K562 (cell line): Measurements from ENCODE around the gene BCAP31. TPM values are rescaled to one million over a fixed set of nuclear protein-coding genes. Genes with fewer than 3 reads are reported as not detected.

Source experiments
- CBX2 ChIP-seq: fragments of 200-600 bp; sonication (generic); IDR thresholded peaks from one replicate; pipeline ENCODE4 v1.6.1; 2012; ENCODE audit warnings: mild to moderate bottlenecking, low read length, inconsistent platforms; ENCODE audit not compliant: insufficient read depth, poor library complexity, severe bottlenecking
- CHD2 ChIP-seq: IDR thresholded peaks from 2 replicates; pipeline ENCODE4 v1.6.1; 2011; ENCODE audit warnings: low read depth, low read length
- ETV1 ChIP-seq: fragments of 450-650 bp; conservative IDR thresholded peaks from 2 replicates; pipeline ENCODE4 v1.6.1; 2016; ENCODE audit warnings: missing genetic modification characterization, control low read depth, low read depth, missing compliant biosample characterization
- HCFC1 ChIP-seq: IDR thresholded peaks from 2 replicates; pipeline ENCODE4 v1.6.1; 2012; ENCODE audit warnings: low read depth, low read length, improper control_type of control experiment
- KHSRP ChIP-seq: fragments of 450-650 bp; IDR thresholded peaks from 2 replicates; pipeline ENCODE4 v1.6.1; 2017
- KLF10 ChIP-seq: fragments of 250-450 bp; sonication (Bioruptor Pico); IDR thresholded peaks from 2 replicates; pipeline ENCODE4 v1.6.1; 2021; ENCODE audit warnings: matching md5 sums
- MXI1 ChIP-seq: IDR thresholded peaks from 2 replicates; pipeline ENCODE4 v1.6.1; 2011; ENCODE audit warnings: low read depth, mild to moderate bottlenecking, improper control_type of control experiment, low read length
- PHTF2 ChIP-seq: fragments of 250-450 bp; sonication (Bioruptor Pico); IDR thresholded peaks from 2 replicates; pipeline ENCODE4 v1.5.0; 2021; ENCODE audit warnings: mild to moderate bottlenecking
- POLR2G ChIP-seq: fragments of 200-400 bp; formaldehyde crosslinking; IDR thresholded peaks from 2 replicates; pipeline ENCODE4 v1.6.1; 2017; ENCODE audit warnings: low read depth, mild to moderate bottlenecking, antibody characterized with exemption, low read length, moderate library complexity
- RNF2 ChIP-seq: sonication (generic); IDR thresholded peaks from 2 replicates; pipeline ENCODE4 v1.6.1; 2016
- SPI1 ChIP-seq: IDR thresholded peaks from 2 replicates; pipeline ENCODE4 v1.6.1; 2011; ENCODE audit warnings: low read depth, low read length, control low read depth, borderline replicate concordance
- STAT5B ChIP-seq: fragments of 250-450 bp; sonication (Bioruptor Pico); IDR thresholded peaks from 2 replicates; pipeline ENCODE4 v1.8.0; 2021; ENCODE audit warnings: mild to moderate bottlenecking, inconsistent platforms
- TAF1 ChIP-seq: IDR thresholded peaks from 2 replicates; pipeline ENCODE4 v1.6.1; 2011; ENCODE audit warnings: mild to moderate bottlenecking, low read length, moderate library complexity; ENCODE audit not compliant: insufficient read depth, control insufficient read depth, severe bottlenecking; ENCODE audit errors: extremely low read depth
- TRIM24 ChIP-seq, 2 experiments: fragments of 450-650 bp; IDR thresholded peaks; 2 replicates each; pipeline ENCODE4 v1.6.1; 2016
- U2AF2 ChIP-seq: fragments of 200-400 bp; formaldehyde crosslinking; optimal IDR thresholded peaks from 2 replicates; pipeline ENCODE3; 2017; ENCODE audit warnings: low read depth, mild to moderate bottlenecking, low read length
- XRCC3 ChIP-seq: fragments of 450-650 bp; IDR thresholded peaks from 2 replicates; pipeline ENCODE4 v1.6.1; 2017; ENCODE audit warnings: mild to moderate bottlenecking, moderate library complexity
- ZNF165 ChIP-seq: fragments of 250-450 bp; sonication (Bioruptor Pico); IDR thresholded peaks from 2 replicates; pipeline ENCODE4 v1.4.0; 2020; ENCODE audit warnings: borderline replicate concordance
- ZNF174 ChIP-seq: fragments of 250-450 bp; sonication (Bioruptor Pico); IDR thresholded peaks from 2 replicates; pipeline ENCODE4 v1.4.0; 2020; ENCODE audit warnings: mild to moderate bottlenecking
- ZNF324 ChIP-seq: fragments of 250-450 bp; sonication (Bioruptor Pico); IDR thresholded peaks from 2 replicates; pipeline ENCODE4 v1.4.0; 2020; ENCODE audit warnings: mild to moderate bottlenecking
- ZNF695 ChIP-seq: fragments of 450-650 bp; formaldehyde crosslinking; IDR thresholded peaks from 2 replicates; pipeline ENCODE4 v1.4.0; 2020; ENCODE audit warnings: mild to moderate bottlenecking, moderate library complexity
- ZNF717 ChIP-seq: fragments of 250-450 bp; sonication (Bioruptor Pico); IDR thresholded peaks from 2 replicates; pipeline ENCODE4 v1.5.0; 2021
- ZNF740 ChIP-seq, 3 experiments: fragments of 200-800 bp in 1 of 3; sonication (Bioruptor generic) in 1 of 3; sonication (generic) in 1 of 3; formaldehyde crosslinking in 1 of 3; IDR thresholded peaks; 2 replicates each; pipeline versions ENCODE4 v1.6.1 to v1.8.0; 2016 to 2022; ENCODE audit warnings: mild to moderate bottlenecking in 2 of 3, missing compliant biosample characterization in 2 of 3, missing genetic modification characterization in 2 of 3, missing genetic modification reagents in 1 of 3
- ZNF766 ChIP-seq: fragments of 200-800 bp; sonication (Bioruptor generic); conservative IDR thresholded peaks from 2 replicates; pipeline ENCODE4 v1.6.1; 2016; ENCODE audit warnings: missing genetic modification characterization, missing compliant biosample characterization
- polyA plus RNA-seq, 8 experiments: library from polyadenylated mRNA; depleted of rRNA in 4 of 8; stranded (reverse) in 5 of 8; unstranded in 3 of 8; fragments of >200 nt; fragmentation: Nextera tagmentation in 2 of 8; fragmentation: Illumina TruSeq in 1 of 8; extraction: Ambion mirVana in 2 of 8; extraction: Trizol in 1 of 8; gene quantifications; 2 replicates each; pipeline versions ENCODE4 v1.2.1 to v1.2.3, GENCODE V29; 2011 to 2014; ENCODE audit warnings: inconsistent platforms in 1 of 8, missing spikeins in 1 of 8
- total RNA-seq, 7 experiments: library from RNA; depleted of rRNA in 6 of 7; stranded (reverse); fragments of >200 nt in 6 of 7; fragmentation: Illumina TruSeq in 2 of 7; extraction: Trizol in 2 of 7; gene quantifications; 2 replicates each; pipeline versions ENCODE4 v1.2.1 to v1.2.3, GENCODE V29; 2011 to 2021; ENCODE audit warnings: low replicate concordance in 1 of 7
- TF ChIP-seq, protein P1 (sequence below): sonication (generic); formaldehyde crosslinking; IDR thresholded peaks from 2 replicates; pipeline ENCODE4 v1.8.1; 2023; ENCODE audit warnings: mild to moderate bottlenecking, missing genetic modification reagents
- TF ChIP-seq, protein P2 (sequence below), 2 experiments: fragments of 200-800 bp in 1 of 2; sonication (Bioruptor generic) in 1 of 2; sonication (generic) in 1 of 2; formaldehyde crosslinking in 1 of 2; IDR thresholded peaks in 1 of 2; conservative IDR thresholded peaks in 1 of 2; 2 replicates each; pipeline versions ENCODE4 v1.5.0 to v1.6.1; 2016 to 2020; ENCODE audit warnings: missing compliant biosample characterization in 1 of 2, missing genetic modification characterization in 1 of 2, missing genetic modification reagents in 1 of 2

Gene BCAP31
- total and polyA plus RNA-seq, 9 of the 15 experiments (the other 6 are each of a cell fraction or from before 2014, with no cell fraction given): 156 to 683 (median 188) TPM

GRCh38 chrX:153724252-153725038, at the start of gene BCAP31, which contains the start of gene ABCD1 (continued):
- TF ChIP-seq TAF1 (peak; percentile 86), ZNF717 (CRISPR knock-in tag) (no peak), POLR2G (peak; percentile 93), CHD2 (peak; percentile 84), XRCC3 (no peak), KHSRP (no peak), ZNF174 (CRISPR knock-in tag) (no peak), SPI1 (peak; percentile 27; the same call in 1 of the 2 replicates), CBX2 (no peak), ZNF740 (CRISPR knock-in tag; IDR thresholded peaks at IDR 0.05) (no peak), ZNF740 (tag; IDR thresholded peaks at IDR 0.05) (peak in 1 of 2 experiments; percentile 36; a peak in 1 of 4 replicates), ZNF695 (CRISPR knock-in tag) (no peak), RNF2 (no peak), U2AF2 (no peak), ZNF766 (CRISPR knock-in tag) (no peak), KLF10 (CRISPR knock-in tag) (no peak), ZNF165 (CRISPR knock-in tag) (no peak), PHTF2 (CRISPR knock-in tag) (no peak), TRIM24 (IDR thresholded peaks at IDR 0.05) (no peak), STAT5B (no peak), ZNF324 (no peak), MXI1 (0 out of 2 replicates have a peak, but pooled peaks have one; percentile 31), ETV1 (tag) (no peak; the same call in none of the 2 replicates), HCFC1 (0 out of 2 replicates have a peak, but pooled peaks have one; percentile 6)
- TF ChIP-seq, protein P1, sequence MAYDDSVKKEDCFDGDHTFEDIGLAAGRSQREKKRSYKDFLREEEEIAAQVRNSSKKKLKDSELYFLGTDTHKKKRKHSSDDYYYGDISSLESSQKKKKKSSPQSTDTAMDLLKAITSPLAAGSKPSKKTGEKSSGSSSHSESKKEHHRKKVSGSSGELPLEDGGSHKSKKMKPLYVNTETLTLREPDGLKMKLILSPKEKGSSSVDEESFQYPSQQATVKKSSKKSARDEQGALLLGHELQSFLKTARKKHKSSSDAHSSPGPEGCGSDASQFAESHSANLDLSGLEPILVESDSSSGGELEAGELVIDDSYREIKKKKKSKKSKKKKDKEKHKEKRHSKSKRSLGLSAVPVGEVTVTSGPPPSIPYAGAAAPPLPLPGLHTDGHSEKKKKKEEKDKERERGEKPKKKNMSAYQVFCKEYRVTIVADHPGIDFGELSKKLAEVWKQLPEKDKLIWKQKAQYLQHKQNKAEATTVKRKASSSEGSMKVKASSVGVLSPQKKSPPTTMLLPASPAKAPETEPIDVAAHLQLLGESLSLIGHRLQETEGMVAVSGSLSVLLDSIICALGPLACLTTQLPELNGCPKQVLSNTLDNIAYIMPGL (CRISPR knock-in tag): no peak
- TF ChIP-seq, protein P2, sequence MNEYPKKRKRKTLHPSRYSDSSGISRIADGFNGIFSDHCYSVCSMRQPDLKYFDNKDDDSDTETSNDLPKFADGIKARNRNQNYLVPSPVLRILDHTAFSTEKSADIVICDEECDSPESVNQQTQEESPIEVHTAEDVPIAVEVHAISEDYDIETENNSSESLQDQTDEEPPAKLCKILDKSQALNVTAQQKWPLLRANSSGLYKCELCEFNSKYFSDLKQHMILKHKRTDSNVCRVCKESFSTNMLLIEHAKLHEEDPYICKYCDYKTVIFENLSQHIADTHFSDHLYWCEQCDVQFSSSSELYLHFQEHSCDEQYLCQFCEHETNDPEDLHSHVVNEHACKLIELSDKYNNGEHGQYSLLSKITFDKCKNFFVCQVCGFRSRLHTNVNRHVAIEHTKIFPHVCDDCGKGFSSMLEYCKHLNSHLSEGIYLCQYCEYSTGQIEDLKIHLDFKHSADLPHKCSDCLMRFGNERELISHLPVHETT (CRISPR knock-in tag; conservative IDR thresholded peaks at IDR 0.05 in 1 of 2, IDR thresholded peaks at IDR 0.05 in 1 of 2): peak in 1 of 2 experiments; percentile 99; a peak in 2 of 4 replicates
